A549 treated with dexamethasone at 1 μM for 4 hours (cell line): ENCODE measurements around the gene TNKS1BP1. TPM values are rescaled to one million over a fixed set of nuclear protein-coding genes. Genes with fewer than 3 reads are reported as not detected.

Experiments
- total RNA-seq: library from RNA; stranded (reverse); fragments of 200-300 nt; extraction: Qiagen RNA extraction; gene quantifications from 5 replicates; pipeline ENCODE4 v1.2.3, GENCODE V29; 2022

The TNKS1BP1 gene, protein sequence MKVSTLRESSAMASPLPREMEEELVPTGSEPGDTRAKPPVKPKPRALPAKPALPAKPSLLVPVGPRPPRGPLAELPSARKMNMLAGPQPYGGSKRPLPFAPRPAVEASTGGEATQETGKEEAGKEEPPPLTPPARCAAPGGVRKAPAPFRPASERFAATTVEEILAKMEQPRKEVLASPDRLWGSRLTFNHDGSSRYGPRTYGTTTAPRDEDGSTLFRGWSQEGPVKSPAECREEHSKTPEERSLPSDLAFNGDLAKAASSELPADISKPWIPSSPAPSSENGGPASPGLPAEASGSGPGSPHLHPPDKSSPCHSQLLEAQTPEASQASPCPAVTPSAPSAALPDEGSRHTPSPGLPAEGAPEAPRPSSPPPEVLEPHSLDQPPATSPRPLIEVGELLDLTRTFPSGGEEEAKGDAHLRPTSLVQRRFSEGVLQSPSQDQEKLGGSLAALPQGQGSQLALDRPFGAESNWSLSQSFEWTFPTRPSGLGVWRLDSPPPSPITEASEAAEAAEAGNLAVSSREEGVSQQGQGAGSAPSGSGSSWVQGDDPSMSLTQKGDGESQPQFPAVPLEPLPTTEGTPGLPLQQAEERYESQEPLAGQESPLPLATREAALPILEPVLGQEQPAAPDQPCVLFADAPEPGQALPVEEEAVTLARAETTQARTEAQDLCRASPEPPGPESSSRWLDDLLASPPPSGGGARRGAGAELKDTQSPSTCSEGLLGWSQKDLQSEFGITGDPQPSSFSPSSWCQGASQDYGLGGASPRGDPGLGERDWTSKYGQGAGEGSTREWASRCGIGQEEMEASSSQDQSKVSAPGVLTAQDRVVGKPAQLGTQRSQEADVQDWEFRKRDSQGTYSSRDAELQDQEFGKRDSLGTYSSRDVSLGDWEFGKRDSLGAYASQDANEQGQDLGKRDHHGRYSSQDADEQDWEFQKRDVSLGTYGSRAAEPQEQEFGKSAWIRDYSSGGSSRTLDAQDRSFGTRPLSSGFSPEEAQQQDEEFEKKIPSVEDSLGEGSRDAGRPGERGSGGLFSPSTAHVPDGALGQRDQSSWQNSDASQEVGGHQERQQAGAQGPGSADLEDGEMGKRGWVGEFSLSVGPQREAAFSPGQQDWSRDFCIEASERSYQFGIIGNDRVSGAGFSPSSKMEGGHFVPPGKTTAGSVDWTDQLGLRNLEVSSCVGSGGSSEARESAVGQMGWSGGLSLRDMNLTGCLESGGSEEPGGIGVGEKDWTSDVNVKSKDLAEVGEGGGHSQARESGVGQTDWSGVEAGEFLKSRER (N-terminal part only)
- total RNA-seq: 62.1 to 110 TPM (median 105 TPM) in 5 replicates

DNA sequence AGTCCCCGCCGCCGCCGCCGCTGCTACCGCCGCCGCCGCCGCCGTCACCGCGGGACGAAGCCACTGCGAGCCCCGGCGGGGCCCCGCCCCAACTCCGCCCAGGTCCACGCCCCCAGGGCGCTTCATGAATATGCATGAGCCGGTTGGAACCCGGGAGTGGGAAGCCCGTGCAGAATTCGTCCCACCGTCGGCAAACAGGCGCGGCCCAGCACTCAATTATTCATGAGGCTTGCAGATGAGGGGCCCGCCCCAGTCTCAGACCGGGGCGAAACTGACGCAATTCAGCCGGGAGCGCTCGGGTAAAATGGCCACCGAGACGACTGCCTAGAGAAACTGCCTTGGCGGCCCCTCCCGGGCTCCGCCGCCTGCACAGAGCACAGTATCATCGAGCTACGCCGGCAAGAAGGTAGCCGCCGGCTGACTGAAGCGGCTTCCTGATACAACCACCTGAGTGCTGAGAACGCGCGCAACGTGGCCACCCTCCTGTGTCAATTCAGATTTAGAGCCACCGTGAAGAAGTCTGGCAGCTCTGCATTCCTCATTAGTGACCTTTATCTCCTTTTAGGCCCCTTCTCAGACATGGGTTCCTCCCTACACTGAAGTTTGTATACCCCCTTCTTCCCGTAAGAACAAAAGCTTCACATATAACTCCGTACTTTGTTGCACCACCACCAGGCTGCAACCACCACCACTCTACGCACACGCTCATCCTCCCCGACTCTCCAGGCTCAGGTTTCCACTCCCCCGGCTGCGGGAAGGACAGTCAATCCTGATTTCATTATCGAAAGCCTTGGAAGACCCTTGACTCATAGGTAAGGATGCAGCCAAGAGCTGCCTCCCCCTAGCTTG is at the start of gene TNKS1BP1:
TSS of gene TNKS1BP1 (minus strand) at position 67 of the 849 bp plus-strand sequence. CDS start 3,067 bp downstream, outside the sequence.

DNA sequence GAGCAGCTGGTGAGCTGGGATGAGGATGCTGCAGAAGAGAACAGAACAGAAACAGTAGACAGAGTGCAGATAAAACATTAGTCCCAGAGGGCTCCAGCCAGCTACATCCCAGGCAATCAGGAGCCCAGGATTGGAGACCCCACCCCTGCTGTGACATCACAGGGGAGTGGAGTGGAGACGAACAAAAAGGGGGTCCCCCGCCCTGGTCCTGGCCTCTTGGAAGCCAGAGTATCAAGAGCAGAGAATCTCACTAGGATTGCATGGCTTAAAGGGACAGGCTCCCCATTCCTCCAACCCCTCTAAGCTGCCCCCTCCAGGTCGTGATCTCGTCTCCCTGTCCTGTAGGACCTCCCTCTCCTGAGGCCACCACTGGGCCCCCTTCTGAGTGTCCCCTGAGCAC is 13.4 kb upstream of the TNKS1BP1 start, which contains the start of gene P2RX3:
TSS of gene P2RX3 (plus strand) at position 211 of the 400 bp plus-strand sequence. CDS start 199 bp downstream, outside the sequence.

DNA sequence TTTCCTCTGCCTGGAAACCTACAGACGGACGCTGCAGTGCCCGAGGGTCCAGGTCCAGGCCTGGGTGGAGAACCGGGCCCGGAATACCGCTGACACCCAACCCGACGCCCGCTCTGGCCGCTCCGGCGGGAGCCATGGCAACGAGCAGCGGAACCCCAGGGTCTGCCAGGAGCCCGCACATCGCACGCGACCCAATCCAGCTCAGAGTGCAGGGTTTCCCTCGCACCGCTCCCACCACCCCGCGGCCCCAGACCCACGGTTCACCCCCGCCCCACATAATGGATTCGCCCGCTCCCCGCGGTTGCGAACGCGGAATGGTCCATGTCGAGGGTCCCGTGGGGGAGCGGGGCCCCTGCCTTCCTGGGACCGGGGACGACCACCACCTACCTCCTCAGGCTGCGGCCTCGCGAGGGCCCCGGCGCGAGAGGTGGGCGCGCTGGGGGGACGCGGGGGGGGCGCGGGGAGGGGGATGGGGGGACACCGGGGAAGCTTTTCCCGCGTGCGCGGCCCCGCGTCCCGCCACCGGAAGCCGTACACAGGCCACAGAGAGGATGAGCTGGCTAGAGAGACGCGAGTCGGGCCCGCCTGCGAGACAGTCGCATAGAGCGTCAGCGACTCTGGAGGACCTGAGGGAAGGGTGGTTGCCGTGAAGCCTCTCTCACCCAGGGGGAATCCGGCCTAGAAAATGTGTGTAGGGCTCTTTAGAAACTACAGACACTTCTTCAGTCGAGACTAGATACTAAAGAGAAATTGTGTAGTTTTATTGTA is 10.8 kb upstream of the TNKS1BP1 start, which contains the start of gene SSRP1:
TSS of gene SSRP1 (minus strand) at position 550 of the 768 bp plus-strand sequence. CDS start 771 bp downstream, outside the sequence.

Other genes starting within 250 kb of the TNKS1BP1 start
- gene LRRC55, start 143.0 kb downstream of the TNKS1BP1 start, total RNA-seq: not detected in 5 replicates
- 0.04 TPM in 1 of 5 replicates, not detected in the others for gene APLNR, start 87.7 kb downstream of the TNKS1BP1 start, total RNA-seq
- gene SSRP1, start 10.9 kb upstream of the TNKS1BP1 start, total RNA-seq: 231 to 260 TPM (median 252 TPM) in 5 replicates
- 0.05 to 0.23 TPM (median 0.15 TPM) in 5 replicates for gene P2RX3, start 13.4 kb upstream of the TNKS1BP1 start, total RNA-seq
- gene PRG3, start 56.2 kb upstream of the TNKS1BP1 start, total RNA-seq: not detected in 5 replicates
- gene PRG2, start 65.7 kb upstream of the TNKS1BP1 start, total RNA-seq: 0.08 TPM in 1 of 5 replicates, not detected in the others
- gene SLC43A3, start 102.2 kb upstream of the TNKS1BP1 start, total RNA-seq: 0.33 to 0.58 TPM (median 0.43 TPM) in 5 replicates
- gene RTN4RL2, start 135.6 kb upstream of the TNKS1BP1 start, total RNA-seq: 41.3 to 86.1 TPM (median 84.7 TPM) in 5 replicates
- gene SLC43A1, start 190.8 kb upstream of the TNKS1BP1 start, total RNA-seq: 1.8 to 3.0 TPM (median 2.6 TPM) in 5 replicates
- 134 to 165 TPM (median 145 TPM) in 5 replicates for gene TIMM10, start 205.8 kb upstream of the TNKS1BP1 start, total RNA-seq
- gene SMTNL1, start 212.6 kb upstream of the TNKS1BP1 start, total RNA-seq: not detected in 5 replicates
- 34.4 to 45.3 TPM (median 43.0 TPM) in 5 replicates for gene UBE2L6, start 242.7 kb upstream of the TNKS1BP1 start, total RNA-seq